Endothelial cell of umbilical vein (primary cell): ENCODE data around the gene TNPO2. TPM values are rescaled to one million over a fixed set of nuclear protein-coding genes. Genes with fewer than 3 reads are reported as not detected.

Experiments
- BruUV-seq: library from RNA; stranded (reverse); fragments of 400-500 nt; replicated peaks from 2 replicates; lab custom pipeline; 2021; lab: Mats Ljungman, UMichigan
- CTCF ChIA-PET: fragments of 300-600, 350-600 bp; sonication (Branson Sonifier 250); formaldehyde crosslinking; loops from one replicate; lab custom pipeline; 2021; ENCODE audit warnings: antibody characterized with exemption, inconsistent platforms; lab: Charles Lee
- POLR2A ChIA-PET: fragments of 300-600, 350-600 bp; sonication (Branson Sonifier 250); formaldehyde crosslinking; loops from one replicate; lab custom pipeline; 2021; ENCODE audit warnings: antibody characterized with exemption, inconsistent platforms; lab: Charles Lee
- DNase-seq: peaks from one replicate; pipeline ENCODE4 v3.0.0-alpha.2; 2011; ENCODE audit warnings: low read depth, low spot score
- FAIRE-seq: peaks from 2 replicates; lab custom pipeline; 2011; peaks lifted over from hg19 to GRCh38; lab: Jason Lieb, UNC
- H2AFZ ChIP-seq: 2 replicates; pipeline ENCODE4 v1.6.0; 2012; ENCODE audit warnings: low read depth, low read length, control low read depth, inconsistent platforms
- H3K27ac ChIP-seq: 2 replicates; pipeline ENCODE4 v1.5.1; 2011; ENCODE audit warnings: low read depth, mild to moderate bottlenecking, control low read depth, low read length, moderate library complexity; ENCODE audit not compliant: insufficient read depth
- H3K27me3 ChIP-seq, 2 experiments: 2 replicates each; pipeline versions ENCODE4 v1.6.0 to v1.6.1; 2011; ENCODE audit warnings: low read length in 2 of 2, mixed read lengths in 1 of 2; ENCODE audit not compliant: control insufficient read depth in 2 of 2, insufficient read depth in 2 of 2
- H3K36me3 ChIP-seq, 2 experiments: 2 replicates in 1 of 2; 3 replicates in 1 of 2; pipeline ENCODE4 v1.5.1; 2011; ENCODE audit warnings: low read length in 2 of 2, mild to moderate bottlenecking in 1 of 2, moderate library complexity in 1 of 2; ENCODE audit not compliant: control insufficient read depth in 2 of 2, insufficient read depth in 2 of 2; ENCODE audit errors: extremely low read depth in 1 of 2
- H3K4me1 ChIP-seq: 3 replicates; pipeline ENCODE4 v1.5.1; 2011; ENCODE audit warnings: mild to moderate bottlenecking, low read length; ENCODE audit not compliant: control insufficient read depth, insufficient read depth; ENCODE audit errors: extremely low read depth
- H3K4me2 ChIP-seq: 2 replicates; pipeline ENCODE4 v1.6.1; 2011; ENCODE audit warnings: low read length, control low read depth, mixed read lengths; ENCODE audit not compliant: insufficient read depth
- H3K4me3 ChIP-seq, 3 experiments: fragments of 200-600 bp in 1 of 3; sonication (generic), shearing (Covaris generic) in 1 of 3; replicated peaks in 1 of 3; 2 replicates each; pipeline ENCODE4 v1.5.1; 2011 to 2016; ENCODE audit warnings: control low read depth in 3 of 3, low read length in 3 of 3, mild to moderate bottlenecking in 2 of 3, inconsistent platforms in 1 of 3, low read depth in 1 of 3, moderate library complexity in 1 of 3; ENCODE audit not compliant: insufficient read depth in 1 of 3
- H3K79me2 ChIP-seq: 2 replicates; pipeline ENCODE4 v1.6.0; 2012; ENCODE audit warnings: low read length, inconsistent platforms; ENCODE audit not compliant: control insufficient read depth, insufficient read depth
- H3K9ac ChIP-seq: replicated peaks from 2 replicates; pipeline ENCODE3; 2011; ENCODE audit warnings: low read length, control low read depth; ENCODE audit not compliant: insufficient read depth; ENCODE audit errors: extremely low read depth
- H3K9me1 ChIP-seq: replicated peaks from 3 replicates; pipeline ENCODE4 v1.6.0; 2011; ENCODE audit warnings: mild to moderate bottlenecking, low read length; ENCODE audit not compliant: control insufficient read depth, insufficient read depth; ENCODE audit errors: extremely low read depth
- H3K9me3 ChIP-seq: replicated peaks from 2 replicates; pipeline ENCODE4 v1.5.1; 2012; ENCODE audit warnings: low read length, inconsistent platforms; ENCODE audit not compliant: control insufficient read depth, insufficient read depth
- H4K20me1 ChIP-seq: replicated peaks from 2 replicates; pipeline ENCODE3; 2011; ENCODE audit warnings: mild to moderate bottlenecking, low read length; ENCODE audit not compliant: control insufficient read depth, insufficient read depth; ENCODE audit errors: extremely low read depth
- EZH2 ChIP-seq: IDR thresholded peaks from 2 replicates; pipeline ENCODE4 v1.6.1; 2012; ENCODE audit warnings: borderline replicate concordance, low read depth, mild to moderate bottlenecking, moderate library complexity, low read length, inconsistent platforms; ENCODE audit not compliant: severe bottlenecking
- FOS ChIP-seq: IDR thresholded peaks from 2 replicates; pipeline ENCODE4 v1.6.1; 2011; ENCODE audit warnings: mild to moderate bottlenecking, low read length, moderate library complexity, borderline replicate concordance; ENCODE audit not compliant: insufficient read depth
- GATA2 ChIP-seq: IDR thresholded peaks from 2 replicates; pipeline ENCODE4 v1.7.0; 2011; ENCODE audit warnings: low read depth, mild to moderate bottlenecking, moderate library complexity, mixed read lengths, low read length; ENCODE audit not compliant: insufficient read length, insufficient read depth
- JUN ChIP-seq: IDR thresholded peaks from 2 replicates; pipeline ENCODE4 v1.6.1; 2011; ENCODE audit warnings: borderline replicate concordance, low read depth; ENCODE audit not compliant: insufficient read length, insufficient read depth
- MAX ChIP-seq: IDR thresholded peaks from 2 replicates; pipeline ENCODE4 v1.6.1; 2011; ENCODE audit not compliant: insufficient read depth, insufficient read length
- MYC ChIP-seq: IDR thresholded peaks from one replicate; pipeline ENCODE4 v1.6.1; 2011; ENCODE audit warnings: mild to moderate bottlenecking, low read depth, low read length
- POLR2A ChIP-seq: IDR thresholded peaks from 2 replicates; pipeline ENCODE4 v1.6.1; 2012; ENCODE audit warnings: low read depth, mild to moderate bottlenecking, control low read depth, low read length
- POLR2AphosphoS5 ChIP-seq: IDR thresholded peaks from 2 replicates; pipeline ENCODE4 v1.6.1; 2012; ENCODE audit warnings: low read depth, mild to moderate bottlenecking, control low read depth, low read length, moderate library complexity; ENCODE audit not compliant: insufficient read depth
- dilution Hi-C: fragments of 300-500 bp; cut with MboI; formaldehyde crosslinking; loops from one replicate; pipeline ENCODE4 v1.15.0; 2019; ENCODE audit warnings: low sequenced_read_pairs; ENCODE audit not compliant: extremely low pct_ligation_motif_present
- intact Hi-C: fragments of 100-400 bp; cut with micrococcal nuclease; formaldehyde crosslinking; loops from one replicate; pipeline ENCODE4 v1.10.0; 2022
- polyA plus RNA-seq, 4 experiments: library from polyadenylated mRNA; depleted of rRNA in 3 of 4; stranded (reverse) in 3 of 4; unstranded in 1 of 4; fragments of >200 nt; gene quantifications; 2 replicates each; pipeline versions ENCODE4 v1.2.1 to v1.2.3, GENCODE V29; 2011 to 2012; ENCODE audit warnings: missing spikeins in 1 of 4
- total RNA-seq: library from RNA; stranded (reverse); gene quantifications from 2 replicates; pipeline ENCODE4 v1.2.3, GENCODE V29; 2021
- TF ChIP-seq, protein P1 (sequence below), 2 donors: IDR thresholded peaks; 1 replicate in 1 of 2; 2 replicates in 1 of 2; pipeline ENCODE4 v1.5.1; 2011; ENCODE audit warnings: low read length in 2 of 2, mild to moderate bottlenecking in 2 of 2, moderate library complexity in 2 of 2, control low read depth in 1 of 2, inconsistent platforms in 1 of 2, low read depth in 1 of 2; ENCODE audit not compliant: insufficient read depth in 1 of 2; ENCODE audit errors: extremely low read depth in 1 of 2

The TNPO2 gene
- total and polyA plus RNA-seq, 2 donors (not counting 3 experiments of a cell fraction or from before 2014, with no cell fraction given): 94.5 to 98.8 TPM

- no peak overlapping the region for H3K9ac ChIP-seq
- CTCF ChIA-PET: interaction anchor here (2.7 kb wide), 1 partner anchor 10 kb away, joined by 14 read pairs; no protein-coding TSS in a partner anchor
- H3K4me2 ChIP-seq: no peak overlapping the region
- H3K9me1 ChIP-seq: no peaks in the 10 kb centered on the region
- no peak overlapping the region for H3K4me3 ChIP-seq
- dilution Hi-C loops: no loop called here
- no peaks in the 10 kb centered on the region for H3K9me3 ChIP-seq
- H3K27me3 ChIP-seq: peaks cover 0 to 7% of the 10 kb centered on the region in 2 experiments
- TF ChIP-seq, protein P1, sequence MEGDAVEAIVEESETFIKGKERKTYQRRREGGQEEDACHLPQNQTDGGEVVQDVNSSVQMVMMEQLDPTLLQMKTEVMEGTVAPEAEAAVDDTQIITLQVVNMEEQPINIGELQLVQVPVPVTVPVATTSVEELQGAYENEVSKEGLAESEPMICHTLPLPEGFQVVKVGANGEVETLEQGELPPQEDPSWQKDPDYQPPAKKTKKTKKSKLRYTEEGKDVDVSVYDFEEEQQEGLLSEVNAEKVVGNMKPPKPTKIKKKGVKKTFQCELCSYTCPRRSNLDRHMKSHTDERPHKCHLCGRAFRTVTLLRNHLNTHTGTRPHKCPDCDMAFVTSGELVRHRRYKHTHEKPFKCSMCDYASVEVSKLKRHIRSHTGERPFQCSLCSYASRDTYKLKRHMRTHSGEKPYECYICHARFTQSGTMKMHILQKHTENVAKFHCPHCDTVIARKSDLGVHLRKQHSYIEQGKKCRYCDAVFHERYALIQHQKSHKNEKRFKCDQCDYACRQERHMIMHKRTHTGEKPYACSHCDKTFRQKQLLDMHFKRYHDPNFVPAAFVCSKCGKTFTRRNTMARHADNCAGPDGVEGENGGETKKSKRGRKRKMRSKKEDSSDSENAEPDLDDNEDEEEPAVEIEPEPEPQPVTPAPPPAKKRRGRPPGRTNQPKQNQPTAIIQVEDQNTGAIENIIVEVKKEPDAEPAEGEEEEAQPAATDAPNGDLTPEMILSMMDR (IDR thresholded peaks at IDR 0.05; ENCODE audit: extremely low read depth in 1 of 2, insufficient read depth in 1 of 2, low read depth in 1 of 2, low read length in 2 of 2): no peak
- no peak for TF ChIP-seq GATA2
- no peak overlapping the region for H3K27ac ChIP-seq
- H3K79me2 ChIP-seq: no peaks in the 10 kb centered on the region
- intact Hi-C loops: no loop called here
- no peak overlapping the region for H2AFZ ChIP-seq
- H3K4me1 ChIP-seq: peaks cover 2% of the 10 kb centered on the region
- no peak for FAIRE-seq
- POLR2A ChIA-PET: no interaction called here
- peaks cover 0 to 11% of the 10 kb centered on the region in 2 experiments for H3K36me3 ChIP-seq
- BruUV-seq: no TSS peak
- H4K20me1 ChIP-seq: no peaks in the 10 kb centered on the region
- DNase-seq: no peak
Observed at GRCh38 chr19:12750851-12751250, 27.1 kb upstream of the TNPO2 start.

DNA sequence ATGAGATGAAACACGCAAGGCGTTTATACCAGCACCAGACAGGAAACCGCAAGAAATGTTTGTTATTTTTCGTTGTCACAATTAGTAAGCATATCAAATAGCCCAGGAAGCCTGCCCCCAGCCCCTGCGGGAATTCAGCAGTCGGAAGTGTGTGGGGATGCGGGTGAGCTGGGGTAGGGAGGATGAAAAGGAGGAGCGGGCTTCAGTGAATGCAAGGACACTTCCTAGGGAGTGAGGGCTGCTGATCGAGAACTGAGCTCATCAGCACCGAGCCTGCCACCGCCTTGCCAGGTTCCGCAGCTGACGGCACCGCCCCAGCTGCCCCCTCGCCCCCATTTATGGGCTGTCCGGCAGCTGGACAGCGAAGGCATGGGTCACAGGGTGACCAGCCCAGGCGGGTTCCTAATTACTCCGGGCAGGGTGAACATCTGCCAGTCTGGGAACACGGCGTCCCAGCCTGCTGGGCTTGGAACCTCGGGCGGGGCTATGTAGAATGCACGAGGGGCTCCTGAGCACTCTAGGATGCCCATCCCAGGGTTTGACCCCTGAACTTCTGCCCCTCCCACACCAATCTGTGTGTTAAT, 26.3 kb upstream of the TNPO2 start:
- Histone ChIP-seq H3K36me3 (peaks cover 0 to 18% of the 10 kb centered on the region in 2 experiments), H3K9me1 (no peaks in the 10 kb centered on the region), H3K79me2 (no peaks in the 10 kb centered on the region), H3K4me3 (no peak overlapping the region), H3K4me1 (peaks cover 2% of the 10 kb centered on the region), H3K9ac (no peak overlapping the region), H3K27ac (no peak overlapping the region), H4K20me1 (no peaks in the 10 kb centered on the region), H2AFZ (no peak overlapping the region), H3K4me2 (no peak overlapping the region), H3K9me3 (no peaks in the 10 kb centered on the region), H3K27me3 (peaks cover 0 to 7% of the 10 kb centered on the region in 2 experiments)
- POLR2A ChIA-PET: no interaction called here
- FAIRE-seq (no peak), DNase-seq (no peak)
- intact Hi-C loops: no loop called here
- CTCF ChIA-PET: interaction anchor here (1.1 to 2.7 kb wide), 2 partner anchors 10 to 16 kb away, joined by 3 to 14 read pairs; no protein-coding TSS in a partner anchor
- BruUV-seq: no TSS peak
- TF ChIP-seq MYC (no peak), POLR2AphosphoS5 (no peak), GATA2 (no peak), FOS (no peak), MAX (no peak), EZH2 (no peak), POLR2A (no peak), JUN (no peak)
- TF ChIP-seq, protein P1 (IDR thresholded peaks at IDR 0.05; ENCODE audit: extremely low read depth in 1 of 2, insufficient read depth in 1 of 2, low read depth in 1 of 2, low read length in 2 of 2): no peak
- dilution Hi-C loops: no loop called here
